ENCODE results near the gene LIPM. TPM values are rescaled to one million over a fixed set of nuclear protein-coding genes. Genes with fewer than 3 reads are reported as not detected.
A peak's percentile ranks its signal among the peaks of the same experiment; 100 is the strongest.
"Not testable (repeated sequence)": the region's sequence is repeated elsewhere in the genome, so short reads cannot be mapped to it uniquely, and the experiment has no call there.

LIPM gene
- total RNA-seq, 1 experiment from 2014 or later, result not detected

- H3K79me2 ChIP-seq (ENCODE audit: low read length), result no peaks in the 10 kb centered on the region
- ChIA-PET CTCF (interaction anchor here (0.5 to 2.6 kb wide), 6 partner anchors 13 to 97 kb away, joined by 3 to 16 read pairs (median 4); partner anchors contain the start of genes ANKRD22 and STAMBPL1), POLR2A (ENCODE audit: unreplicated experiment) (no interaction called here)
- no peak overlapping the region for H3K9ac ChIP-seq (ENCODE audit: low read length)
- H3K36me3 ChIP-seq (ENCODE audit: low read depth, low read length), result no peaks in the 10 kb centered on the region
- no TSS peak for BruUV-seq (replicated peaks)
- ATAC-seq (peak; percentile 17), DNase-seq (no peak)
- H2AFZ ChIP-seq (ENCODE audit: low read length), result no peak overlapping the region
- H3K27me3 ChIP-seq (ENCODE audit: low read length), result no peaks in the 10 kb centered on the region
- no peaks in the 10 kb centered on the region for H4K20me1 ChIP-seq (ENCODE audit: low read length)
- no peaks in the 10 kb centered on the region for H3K9me3 ChIP-seq (ENCODE audit: low read length)
- TF ChIP-seq CTCF (conservative IDR thresholded peaks at IDR 0.05; ENCODE audit: low read depth, low read length), result no peak
- no peak for TF ChIP-seq EZH2 (IDR thresholded peaks at IDR 0.05; ENCODE audit: low read length, unreplicated experiment)
- no peak for TF ChIP-seq EZH2phosphoT487 (IDR thresholded peaks at IDR 0.05; ENCODE audit: borderline replicate concordance, low read length)
- H3K4me3 ChIP-seq (ENCODE audit: low read length), result no peak overlapping the region
- H3K4me1 ChIP-seq (ENCODE audit: insufficient read depth, low read length), result no peaks in the 10 kb centered on the region
- no peak overlapping the region for H3K27ac ChIP-seq (ENCODE audit: low read length)
- H3K9me2 ChIP-seq (replicated peaks; ENCODE audit: low read length), result no peaks in the 10 kb centered on the region
- H3F3A ChIP-seq (ENCODE audit: low read length, unreplicated experiment), result no peaks in the 10 kb centered on the region
- intact Hi-C loops (cut with micrococcal nuclease), result loop anchor here (1.0 to 5.0 kb wide), 4 partner anchors 29 to 151 kb away; partner anchors contain the start of gene STAMBPL1
- H3K4me2 ChIP-seq (ENCODE audit: low read length), result no peak overlapping the region
These were observed 33.3 kb downstream of the LIPM start for GRCh38 chr10:88835910-88836221.

GRCh38 chr10:88837632-88838031, 35.1 kb downstream of the LIPM start:
- POLR2A ChIA-PET (ENCODE audit: unreplicated experiment); H3K4me1 ChIP-seq (ENCODE audit: insufficient read depth, low read length); H3K9me3 ChIP-seq (ENCODE audit: low read length); H3K27me3 ChIP-seq (ENCODE audit: low read length); H3K9me2 ChIP-seq (replicated peaks; ENCODE audit: low read length); H3K9ac ChIP-seq (ENCODE audit: low read length); H3K27ac ChIP-seq (ENCODE audit: low read length); H4K20me1 ChIP-seq (ENCODE audit: low read length); H3K79me2 ChIP-seq (ENCODE audit: low read length); DNase-seq; BruUV-seq (replicated peaks); H2AFZ ChIP-seq (ENCODE audit: low read length); H3K4me3 ChIP-seq (ENCODE audit: low read length); ATAC-seq; H3F3A ChIP-seq (ENCODE audit: low read length, unreplicated experiment); H3K36me3 ChIP-seq (ENCODE audit: low read depth, low read length); H3K4me2 ChIP-seq (ENCODE audit: low read length): not testable (repeated sequence)
- intact Hi-C loops (cut with micrococcal nuclease), result loop anchor here (5.0 kb wide), 2 partner anchors 45 to 150 kb away; partner anchors contain the start of gene STAMBPL1
- CTCF ChIA-PET, result interaction anchor here (2.6 kb wide), 1 partner anchor 95 kb away, joined by 16 read pairs; no protein-coding TSS in a partner anchor

GRCh38 chr10:88838766-88839350, 36.3 kb downstream of the LIPM start:
- TF ChIP-seq EZH2 (IDR thresholded peaks at IDR 0.05; ENCODE audit: low read length, unreplicated experiment) (no peak), CTCF (conservative IDR thresholded peaks at IDR 0.05; ENCODE audit: low read depth, low read length) (no peak)
- ChIA-PET CTCF (no interaction called here), POLR2A (ENCODE audit: unreplicated experiment) (no interaction called here)
- no peak overlapping the region for H2AFZ ChIP-seq (ENCODE audit: low read length)
- no peaks in the 10 kb centered on the region for H3K79me2 ChIP-seq (ENCODE audit: low read length)
- H3K27me3 ChIP-seq (ENCODE audit: low read length), result no peaks in the 10 kb centered on the region
- no peaks in the 10 kb centered on the region for H3K9me3 ChIP-seq (ENCODE audit: low read length)
- H3K36me3 ChIP-seq (ENCODE audit: low read depth, low read length), result no peaks in the 10 kb centered on the region
- H3F3A ChIP-seq (ENCODE audit: low read length, unreplicated experiment), result no peaks in the 10 kb centered on the region
- intact Hi-C loops (cut with micrococcal nuclease), result loop anchor here (5.0 kb wide), 2 partner anchors 43 to 148 kb away; partner anchors contain the start of gene STAMBPL1
- no peak overlapping the region for H3K9ac ChIP-seq (ENCODE audit: low read length)
- ATAC-seq (no peak), DNase-seq (no peak)
- no peak overlapping the region for H3K27ac ChIP-seq (ENCODE audit: low read length)
- no peak overlapping the region for H3K4me3 ChIP-seq (ENCODE audit: low read length)
- no peak overlapping the region for H3K4me2 ChIP-seq (ENCODE audit: low read length)
- BruUV-seq (replicated peaks), result no TSS peak
- no peaks in the 10 kb centered on the region for H3K4me1 ChIP-seq (ENCODE audit: insufficient read depth, low read length)
- H4K20me1 ChIP-seq (ENCODE audit: low read length), result no peaks in the 10 kb centered on the region
- H3K9me2 ChIP-seq (replicated peaks; ENCODE audit: low read length), result no peaks in the 10 kb centered on the region

Data from PC-3 (cell line).